HL-60 (cell line): Measurements from ENCODE around the gene MAPRE3.

ENCODE experiments used
- CTCF ChIP-seq: IDR thresholded peaks from one replicate; pipeline ENCODE4 v1.5.1; 2011; ENCODE audit warnings: low read length, control low read depth, inconsistent platforms; ENCODE audit not compliant: insufficient read depth
- GABPA ChIP-seq: IDR thresholded peaks from 2 replicates; pipeline ENCODE4 v1.6.1; 2012; ENCODE audit warnings: low read depth
- POLR2AphosphoS5 ChIP-seq: IDR thresholded peaks from 2 replicates; pipeline ENCODE4 v1.6.1; 2012; ENCODE audit warnings: low read depth
- REST ChIP-seq: IDR thresholded peaks from 2 replicates; pipeline ENCODE4 v1.6.1; 2012; ENCODE audit warnings: low read depth; ENCODE audit not compliant: insufficient replicate concordance
- SPI1 ChIP-seq: IDR thresholded peaks from 2 replicates; pipeline ENCODE4 v1.6.1; 2012; ENCODE audit warnings: low read depth, mild to moderate bottlenecking, borderline replicate concordance

GRCh38 chr2:27025861-27026851, 55.7 kb downstream of the MAPRE3 start:
- TF ChIP-seq CTCF (no peak), REST (no peak), POLR2AphosphoS5 (no peak), GABPA (no peak), SPI1 (no peak)
